GM18499 (cell line): ENCODE measurements around the gene INSIG1.

Experiments used
- ATAC-seq: cut with Tn5 transposase; IDR thresholded peaks from one replicate; pipeline ENCODE4 v1.9.1; 2021; ENCODE audit warnings: moderate number of reproducible peaks; ENCODE audit not compliant: insufficient read depth, unreplicated experiment

The INSIG1 gene

DNA sequence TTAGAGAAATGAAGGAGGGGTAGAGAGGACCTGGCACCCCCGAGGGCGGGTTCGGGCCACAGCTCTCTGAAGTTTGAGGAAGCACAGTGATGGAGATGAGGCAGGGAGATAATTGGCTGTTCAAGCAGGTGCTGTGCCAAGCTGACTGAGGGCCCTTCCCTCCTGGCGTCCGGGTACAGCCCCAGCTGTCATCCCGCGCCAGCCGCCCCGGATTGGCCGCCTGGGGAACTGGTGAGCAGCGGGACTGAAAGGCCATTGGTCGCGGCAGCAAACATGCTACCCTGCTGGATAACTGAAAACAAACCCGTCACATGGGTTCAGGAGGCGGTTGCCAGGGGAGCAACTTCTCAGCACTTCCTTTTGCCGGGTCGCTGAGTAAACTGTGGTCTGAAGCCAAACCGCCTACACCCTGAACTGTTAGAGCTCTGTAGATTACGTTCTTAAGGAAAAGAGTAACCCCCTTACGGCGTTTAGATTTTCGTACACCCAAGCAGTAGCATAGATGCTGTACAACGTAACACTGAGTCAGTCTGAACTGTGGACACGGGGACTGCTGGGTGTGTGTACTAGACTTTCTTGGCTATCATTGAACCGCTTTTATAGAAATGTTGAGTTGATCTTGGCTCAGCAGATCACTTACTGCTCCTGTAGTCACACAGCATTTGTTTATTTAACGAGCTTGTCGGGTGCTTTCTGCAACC lies 1.3 kb downstream of the INSIG1 start:
- ATAC-seq: peak; percentile 71

DNA sequence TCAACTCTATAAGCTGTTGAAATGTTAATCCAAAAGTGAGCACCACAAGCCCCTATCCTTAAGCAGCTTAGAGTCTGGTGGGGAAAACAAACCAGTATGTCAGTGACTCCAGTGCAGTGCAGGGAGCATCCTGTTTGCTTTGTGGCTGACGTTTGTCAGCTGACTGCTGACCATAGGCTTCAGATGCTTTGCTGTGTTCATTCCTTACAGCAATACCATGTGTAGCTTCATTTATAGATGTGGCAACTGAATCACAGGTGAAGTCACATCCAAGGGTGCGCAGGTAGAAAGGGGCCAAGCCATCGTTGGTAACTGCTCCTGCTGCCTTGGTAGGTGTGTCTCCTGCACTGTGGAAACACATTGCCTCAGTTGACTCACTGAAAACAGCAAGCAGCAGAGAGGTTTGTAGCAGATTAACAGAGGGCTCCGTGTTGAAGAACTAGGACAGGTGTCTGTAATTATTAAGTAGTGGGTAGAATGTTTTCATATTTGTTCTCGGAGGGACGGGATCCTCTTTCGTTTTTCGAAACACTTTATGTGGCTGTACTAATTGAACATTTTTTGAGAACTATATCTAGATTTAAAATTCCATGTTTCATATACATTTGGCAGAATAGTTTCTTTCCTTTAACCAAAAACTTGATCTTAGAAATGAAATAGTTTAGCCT lies 2.0 kb downstream of the INSIG1 start:
- ATAC-seq: no peak

DNA sequence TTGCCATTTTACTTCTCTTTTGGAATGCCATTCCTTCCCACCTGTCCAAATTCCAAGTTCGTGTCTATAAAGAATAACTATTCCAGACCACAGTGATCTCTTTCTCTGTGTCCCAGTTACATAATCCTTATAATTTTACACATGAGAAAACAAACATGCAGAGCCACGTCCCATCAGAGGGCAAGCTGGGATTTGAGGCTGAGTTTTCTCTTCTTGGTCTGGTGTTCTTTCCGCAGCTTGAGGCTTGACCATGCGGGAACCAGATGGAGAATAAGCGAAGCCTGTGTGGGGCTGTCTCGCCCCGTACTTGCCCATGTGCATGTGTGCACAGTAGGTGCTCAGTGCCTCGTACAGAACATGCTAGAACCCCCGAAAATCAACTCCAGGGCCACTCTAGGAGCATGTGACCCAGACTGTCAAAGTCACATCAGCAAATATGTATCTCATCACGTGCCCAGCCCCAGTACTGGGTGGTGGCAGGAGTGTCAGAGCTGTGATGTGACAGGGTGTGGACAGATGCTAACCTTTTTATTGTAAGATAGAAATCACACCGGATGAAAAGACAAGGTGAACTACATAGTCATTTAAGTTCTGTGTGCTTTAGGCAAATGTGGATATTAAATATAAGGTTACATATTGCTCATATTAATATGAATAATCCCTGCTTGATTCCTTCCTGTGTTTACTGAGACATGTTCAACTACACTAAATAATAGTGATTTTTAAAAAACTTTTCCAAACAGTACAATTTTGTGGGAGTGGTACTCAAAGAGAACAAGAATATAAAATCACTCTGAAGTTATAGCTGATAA lies 3.2 kb downstream of the INSIG1 start:
- ATAC-seq: no peak

DNA sequence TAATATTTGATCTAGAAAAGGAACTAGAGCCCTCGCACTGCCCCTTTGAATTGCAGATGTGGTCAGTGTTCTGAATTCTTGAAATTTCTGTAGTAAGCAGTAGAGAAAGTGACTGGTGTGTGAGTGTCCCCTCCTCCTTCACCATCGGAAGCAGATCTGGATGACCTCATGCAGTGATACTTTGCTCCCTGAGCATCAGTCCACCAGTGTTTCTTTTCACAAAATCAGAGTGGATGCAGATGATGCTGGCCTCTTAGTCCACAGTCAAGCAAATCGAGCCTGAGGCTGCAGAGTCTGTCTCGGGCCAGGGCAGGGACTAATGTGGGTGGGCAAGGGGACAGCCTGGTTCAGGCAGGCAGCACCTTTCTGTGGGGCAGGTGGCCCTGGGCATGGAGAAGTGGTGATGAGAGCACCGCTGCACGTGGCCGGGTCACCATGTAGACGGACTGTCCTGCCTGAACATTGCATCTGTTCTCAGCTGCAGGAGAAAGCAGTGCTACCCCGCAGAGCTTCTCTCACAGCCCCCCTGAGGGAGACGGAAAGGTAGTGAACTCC lies 5.4 kb downstream of the INSIG1 start:
- no peak for ATAC-seq

DNA sequence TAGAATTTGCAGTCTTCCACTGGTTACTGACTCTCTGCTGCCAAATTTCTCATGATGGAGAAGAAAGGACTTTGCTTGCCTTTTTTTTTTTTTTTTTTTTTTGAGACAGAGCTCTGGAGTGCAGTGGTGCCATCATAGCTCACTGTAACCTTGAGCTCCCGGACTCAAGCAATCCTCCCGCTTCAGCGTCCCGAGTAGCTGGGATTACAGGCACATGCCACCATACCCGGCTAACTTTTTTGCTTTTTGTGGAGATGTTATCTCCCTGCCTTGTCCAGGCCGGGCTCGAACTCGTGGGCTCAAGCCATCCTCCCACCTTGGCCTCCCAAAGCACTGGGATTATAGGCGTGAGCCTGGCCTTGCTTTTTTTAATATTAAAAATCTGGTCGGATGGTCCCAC lies 6.2 kb downstream of the INSIG1 start:
- no peak for ATAC-seq

DNA sequence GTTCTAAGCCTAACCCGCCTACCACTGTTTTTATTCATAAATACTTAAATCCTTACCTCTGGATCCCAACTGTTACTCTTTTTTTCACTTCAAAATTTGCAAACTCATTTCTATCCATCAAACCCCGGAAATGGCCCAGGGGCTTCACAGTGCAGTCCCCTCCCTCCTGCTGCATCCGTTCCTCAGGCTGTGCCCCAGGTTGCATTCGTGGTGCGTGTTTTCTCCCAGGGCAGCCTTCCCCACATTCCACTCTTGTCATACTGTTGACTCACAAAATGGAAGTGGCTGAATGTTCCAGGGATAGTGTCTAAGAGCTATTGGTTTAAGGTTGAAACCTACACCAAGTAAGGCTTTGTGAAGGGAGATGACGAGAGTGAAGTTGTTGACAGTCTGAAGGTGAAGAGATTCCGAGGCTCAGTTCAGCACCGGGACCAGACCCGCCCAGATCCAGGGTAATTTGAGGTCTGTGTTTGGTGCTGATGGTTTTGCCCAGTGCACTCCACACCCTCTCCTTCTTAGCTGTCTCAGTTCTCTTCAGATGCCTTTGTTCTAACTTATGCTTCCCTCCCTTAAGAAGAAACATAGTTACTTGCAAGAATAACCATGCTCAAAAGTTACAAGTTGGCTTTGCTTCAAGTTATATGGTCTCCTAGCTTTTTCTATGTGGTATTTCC lies 7.7 kb downstream of the INSIG1 start:
- ATAC-seq: no peak

DNA sequence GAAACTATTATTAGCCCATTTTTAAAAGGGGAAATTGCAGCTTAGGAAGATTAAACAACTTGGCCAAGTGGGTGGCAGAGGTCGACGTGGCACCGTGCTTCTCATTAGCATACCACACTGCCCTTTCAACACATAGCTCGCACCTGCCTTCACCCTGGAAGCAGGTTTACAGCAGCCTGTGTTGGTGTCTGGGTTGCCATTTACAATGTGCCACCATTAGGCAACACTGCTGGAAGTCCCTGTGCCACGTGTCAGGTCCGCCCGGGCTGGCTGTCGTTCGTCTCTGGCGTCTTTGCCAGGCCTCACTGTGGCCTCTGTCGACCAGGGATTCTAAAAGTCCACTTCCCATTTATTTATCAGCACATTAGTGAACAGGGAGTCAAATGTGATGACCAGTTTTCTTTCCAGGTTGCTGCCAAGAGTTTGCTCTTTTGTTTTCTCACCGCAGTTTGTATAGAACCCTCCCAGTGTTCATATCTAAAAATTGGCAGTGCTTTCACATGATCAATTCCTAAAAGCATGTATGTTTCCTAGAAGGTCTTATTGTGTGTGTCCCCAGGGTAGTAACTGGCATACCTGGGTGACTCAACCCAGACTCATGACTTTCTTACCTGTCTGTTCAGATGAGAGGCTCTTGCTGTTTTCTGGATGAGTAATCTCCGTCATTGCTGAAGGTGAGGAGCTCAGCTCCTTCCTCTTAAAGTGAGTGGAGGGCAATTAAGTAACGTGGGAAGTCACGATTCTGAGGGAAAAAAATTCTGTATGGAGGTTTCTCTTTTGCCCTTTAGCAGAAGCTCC lies 9.2 kb downstream of the INSIG1 start:
- no peak for ATAC-seq

DNA sequence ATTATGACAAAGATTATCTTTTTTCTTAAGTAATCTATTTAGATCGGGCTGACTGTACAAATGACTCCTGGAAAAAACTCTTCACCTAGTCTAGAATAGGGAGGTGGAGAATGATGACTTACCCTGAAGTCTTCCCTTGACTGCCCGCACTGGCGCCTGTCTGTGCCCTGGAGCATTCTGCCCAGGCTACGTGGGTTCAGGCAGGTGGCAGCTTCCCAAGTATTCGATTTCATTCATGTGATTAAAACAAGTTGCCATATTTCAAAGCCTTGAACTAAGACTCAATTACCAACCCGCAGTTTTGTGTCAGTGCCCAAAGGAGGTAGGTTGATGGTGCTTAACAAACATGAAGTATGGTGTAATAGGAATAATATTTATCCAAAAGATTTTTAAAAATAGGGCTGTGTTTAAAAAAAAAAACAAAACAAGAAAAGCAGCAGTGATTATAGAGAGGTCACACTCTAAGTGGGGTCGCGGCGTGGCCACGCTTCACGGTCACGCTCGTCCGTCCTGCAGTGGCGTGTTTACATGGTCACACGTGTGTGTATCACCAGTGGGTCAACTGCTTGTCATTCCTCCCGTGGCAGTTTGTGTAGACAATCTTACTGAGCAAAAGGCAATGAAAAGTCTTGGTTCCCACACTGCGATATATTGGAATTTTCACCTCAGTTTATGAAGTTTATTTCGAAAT lies 10.8 kb downstream of the INSIG1 start:
- ATAC-seq: no peak

DNA sequence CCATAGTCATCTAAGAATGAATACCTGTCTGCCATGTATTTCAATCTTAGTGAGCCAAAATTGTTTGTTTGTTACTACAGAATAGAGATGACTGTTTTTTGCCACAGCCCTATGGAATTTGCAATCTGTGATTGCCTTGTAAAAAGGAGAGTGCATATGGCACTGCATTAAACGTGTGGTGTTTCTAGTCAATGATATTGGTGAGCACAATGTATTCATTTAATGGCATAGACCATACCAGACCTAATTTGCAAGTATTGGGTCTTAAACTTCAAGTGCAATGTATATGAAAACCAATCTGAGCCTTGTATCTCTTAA lies 11.3 kb downstream of the INSIG1 start:
- no peak for ATAC-seq

DNA sequence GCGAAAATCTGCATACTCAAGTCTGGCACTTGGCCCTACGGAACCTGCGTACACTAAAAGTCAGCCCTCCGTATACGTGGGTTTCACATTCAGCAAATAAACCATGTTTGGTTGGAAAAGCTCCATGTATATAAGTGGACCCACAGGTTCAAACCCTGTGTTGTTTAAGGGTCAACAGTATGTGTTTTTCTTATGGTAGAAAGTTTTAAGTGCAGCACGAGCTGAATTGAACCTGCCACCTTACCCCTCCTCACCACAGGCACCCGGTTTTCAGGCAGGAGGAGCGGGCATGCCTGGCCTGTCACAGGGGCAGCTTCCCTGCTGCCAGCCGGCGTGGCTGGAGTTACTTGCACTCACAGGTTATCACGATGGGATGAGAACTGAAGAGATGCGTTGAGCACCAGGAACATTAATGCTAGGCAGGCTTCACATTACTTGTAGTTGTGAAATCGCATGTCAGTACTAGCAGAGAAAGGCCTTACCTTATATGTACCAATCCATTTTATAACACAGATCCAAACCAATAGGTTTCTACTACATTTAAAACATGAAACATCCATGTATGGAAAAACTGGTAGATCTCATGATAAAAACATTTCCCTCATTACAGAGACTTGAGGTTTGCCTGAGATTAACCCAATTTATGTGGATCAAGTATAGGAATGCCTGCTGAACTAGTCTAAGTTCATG lies 12.9 kb downstream of the INSIG1 start:
- ATAC-seq: no peak

DNA sequence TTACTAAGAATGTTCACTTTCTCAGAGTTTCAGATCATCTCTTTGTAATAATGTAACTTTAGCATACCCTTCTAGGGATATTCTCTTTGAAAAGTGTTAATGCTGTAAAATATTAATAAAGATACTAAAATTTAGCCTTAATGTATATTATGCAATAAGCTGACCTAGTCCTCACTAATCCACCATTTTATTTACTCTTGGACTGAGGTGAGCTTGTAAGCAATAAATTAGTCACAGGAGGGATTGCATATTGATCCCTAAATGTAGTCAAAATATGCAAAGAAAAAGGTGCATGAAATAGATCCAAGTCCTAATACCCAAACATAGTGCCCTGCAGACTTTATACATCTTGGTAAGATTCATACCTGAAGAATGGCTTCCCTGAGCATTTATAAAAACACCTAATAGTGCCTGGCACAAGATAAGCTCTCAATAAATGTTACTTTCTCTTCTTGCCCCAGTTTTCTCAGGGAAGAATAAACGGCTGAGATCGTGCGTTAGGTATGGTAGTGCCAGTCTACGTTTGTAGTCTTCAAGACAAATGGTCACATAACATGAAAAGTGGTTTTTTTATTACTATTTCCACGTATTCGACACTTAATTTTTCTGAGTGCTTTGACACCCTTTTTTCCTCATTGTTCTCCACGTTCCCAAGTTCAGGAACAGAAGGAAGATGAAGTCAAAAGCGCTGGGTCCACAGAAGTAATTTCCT lies 14.3 kb downstream of the INSIG1 start:
- ATAC-seq: no peak

DNA sequence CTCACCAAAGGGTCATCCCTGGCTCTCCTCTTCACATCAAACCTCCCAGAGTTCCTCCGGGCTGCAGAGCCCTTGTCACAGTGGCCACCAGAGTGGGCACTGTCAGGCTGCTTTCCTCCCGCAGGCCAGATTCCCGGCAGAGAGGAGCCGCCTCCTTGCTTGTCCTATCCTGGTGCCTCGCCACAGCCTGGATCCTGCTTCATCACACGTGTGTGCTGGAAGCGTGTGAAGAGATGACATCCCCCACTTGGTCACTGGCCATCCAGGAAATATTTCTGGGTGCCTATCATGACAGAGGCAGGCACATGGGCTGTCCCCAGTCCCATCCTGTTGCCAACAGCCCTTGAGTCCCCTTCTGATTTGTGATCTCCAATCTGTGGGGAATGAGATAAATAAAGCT lies 15.0 kb downstream of the INSIG1 start:
- no peak for ATAC-seq

DNA sequence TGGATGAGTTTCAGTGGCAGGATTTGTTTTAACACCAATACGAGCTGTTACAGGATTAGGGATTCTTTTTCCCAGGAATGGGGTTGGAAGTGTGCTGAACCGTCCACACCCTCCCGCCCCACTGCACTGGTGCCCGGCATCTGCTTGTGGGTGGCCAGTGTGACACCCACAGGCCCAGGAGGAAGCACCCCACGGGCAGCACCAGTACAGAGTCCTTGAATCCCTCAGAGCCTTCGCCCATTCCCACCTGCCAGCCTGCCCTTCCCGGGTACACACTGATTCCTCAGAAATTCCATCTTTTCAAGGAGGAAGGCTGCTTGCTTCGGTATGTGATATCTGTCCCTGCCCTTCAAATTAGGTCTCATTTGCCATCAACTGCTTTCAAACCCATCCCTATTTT lies 15.4 kb downstream of the INSIG1 start:
- no peak for ATAC-seq

DNA sequence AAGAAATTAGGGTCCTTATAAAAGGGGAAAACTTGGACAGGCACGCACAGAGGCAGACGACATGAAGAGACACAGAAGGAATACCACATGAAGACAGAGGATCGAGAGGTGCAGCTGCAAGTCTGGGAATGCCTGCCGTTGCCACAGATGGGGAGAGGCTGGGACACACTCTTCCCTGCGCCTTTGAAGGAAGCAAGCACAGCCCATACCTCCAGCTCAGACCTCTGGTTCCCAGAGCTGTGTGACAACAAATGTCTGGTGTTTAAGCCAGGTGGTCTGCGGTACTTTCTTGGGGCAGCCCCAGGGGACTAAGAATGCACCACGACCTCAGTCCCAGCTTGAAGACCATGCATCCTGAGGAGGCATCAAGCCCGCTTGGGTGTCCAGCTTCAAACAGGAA lies 18.3 kb downstream of the INSIG1 start:
- ATAC-seq: no peak

DNA sequence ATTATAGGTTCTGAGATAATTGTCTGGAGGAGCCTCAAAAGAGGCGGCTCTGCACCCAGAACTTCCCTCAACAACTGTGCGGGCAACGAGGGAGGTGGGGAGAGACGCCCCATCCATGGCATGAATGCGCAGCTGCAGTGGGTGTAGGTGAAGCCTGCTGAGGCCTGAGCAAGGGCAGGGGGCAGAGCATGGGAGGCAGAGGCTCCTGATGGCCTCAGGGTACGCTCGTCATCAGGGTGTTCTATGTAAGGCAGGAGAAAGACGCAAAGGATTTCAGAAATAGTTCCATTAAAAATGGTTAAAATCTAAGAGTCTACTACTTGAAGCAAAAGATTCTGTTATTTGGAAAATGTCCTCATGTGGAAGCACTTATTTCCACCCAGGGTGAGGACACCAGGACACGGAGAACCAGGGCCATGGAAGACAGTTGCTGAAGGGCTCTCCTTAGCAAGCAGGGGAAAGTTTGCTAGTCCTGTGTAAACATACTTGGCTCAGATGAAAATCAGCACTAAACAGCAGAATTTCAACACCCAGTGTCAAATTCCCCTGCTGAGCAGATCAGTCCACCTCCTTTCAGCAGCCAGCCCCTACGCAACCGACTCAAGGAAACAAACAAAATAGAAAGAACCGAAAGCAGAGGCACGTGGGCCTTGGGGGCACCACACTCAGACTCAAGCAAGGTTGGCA lies 18.9 kb downstream of the INSIG1 start:
- ATAC-seq: no peak

DNA sequence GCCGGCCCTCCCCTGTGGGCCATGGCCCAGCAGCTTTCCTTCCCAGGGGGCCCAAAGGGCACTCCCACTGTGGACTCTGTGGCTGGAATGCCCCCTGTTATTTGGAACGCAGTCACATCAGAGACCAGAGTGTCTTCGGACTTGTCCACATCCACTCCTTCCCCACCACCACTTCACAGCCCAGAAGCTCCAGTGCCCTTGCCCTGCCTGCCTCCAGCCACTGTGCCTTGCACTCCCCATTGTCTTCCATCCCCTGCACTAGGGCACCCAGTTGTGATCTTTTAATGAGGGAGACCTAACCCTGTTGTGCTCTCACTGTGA lies 19.4 kb downstream of the INSIG1 start:
- no peak for ATAC-seq

DNA sequence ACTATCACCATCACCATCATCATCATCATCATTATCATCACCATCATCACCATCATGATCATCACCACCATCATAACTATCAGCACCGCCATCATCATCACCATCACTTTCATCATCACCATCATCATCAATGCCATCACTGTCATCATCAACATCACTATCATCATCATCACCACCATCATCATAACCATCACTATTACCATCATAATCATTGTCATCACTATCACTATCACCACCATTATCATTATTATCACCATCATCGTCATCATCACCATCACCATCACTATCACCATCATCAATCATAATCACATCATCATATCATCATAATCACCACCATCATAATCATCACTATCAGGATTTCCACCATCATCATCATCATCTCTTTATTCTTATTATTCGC lies 20.6 kb downstream of the INSIG1 start:
- no peak for ATAC-seq

DNA sequence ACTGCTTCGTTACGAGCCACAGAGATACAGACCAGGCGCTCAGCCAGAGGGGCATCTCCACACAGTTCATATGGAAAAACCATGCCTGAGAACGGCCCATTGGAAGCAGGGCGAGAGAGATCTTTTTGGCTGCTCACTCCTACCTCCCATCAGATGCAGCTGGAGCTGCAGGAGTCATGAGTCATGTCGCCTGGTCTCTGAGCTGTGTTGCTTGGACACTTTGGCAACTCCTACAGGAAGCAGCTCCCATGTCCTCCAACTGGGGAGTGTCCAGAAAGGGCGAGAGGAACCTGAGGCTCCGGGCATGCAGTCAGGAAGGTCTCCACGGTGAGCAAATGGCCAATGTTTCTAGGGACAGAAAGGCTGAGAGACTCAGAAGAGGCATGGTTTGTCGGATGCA lies 24.9 kb downstream of the INSIG1 start:
- ATAC-seq: no peak
